HG02938 (cell line): ENCODE results near the gene RASL10B.

Source experiments
- ATAC-seq: cut with Tn5 transposase; IDR thresholded peaks from one replicate; pipeline ENCODE4 v1.9.1; 2021; ENCODE audit warnings: mild to moderate bottlenecking, moderate library complexity; ENCODE audit not compliant: unreplicated experiment

The RASL10B gene

GRCh38 chr17:35791681-35792350 is 60.4 kb downstream of the RASL10B start:
- no peak for ATAC-seq
